Peyer's patch (tissue), 4 donors: ENCODE data around the gene LYZL6. TPM values are rescaled to one million over a fixed set of nuclear protein-coding genes. Genes with fewer than 3 reads are reported as not detected.
"Not testable (repeated sequence)": the region's sequence is repeated elsewhere in the genome, so short reads cannot be mapped to it uniquely, and the experiment has no call there.

ENCODE experiments used
- DNase-seq, 3 donors: peaks; one replicate each; pipeline ENCODE4 v3.0.0-alpha.2; 2017 to 2019
- H3K27ac ChIP-seq, 4 donors: fragments of 200-600 bp; sonication (generic); one replicate each; pipeline ENCODE4 v1.5.1; 2016 to 2019
- H3K27me3 ChIP-seq, 2 donors: fragments of 200-600 bp; sonication (generic); one replicate each; pipeline ENCODE4 v1.5.1; 2019
- H3K36me3 ChIP-seq, 3 donors: fragments of 200-600 bp; sonication (generic); one replicate each; pipeline ENCODE4 v1.5.1; 2016 to 2019
- H3K4me1 ChIP-seq, 4 donors: fragments of 200-600 bp; sonication (generic); one replicate each; pipeline ENCODE4 v1.5.1; 2016 to 2019
- H3K4me3 ChIP-seq, 4 donors: fragments of 200-600 bp; sonication (generic); 1 replicate in 3 of 4; 2 replicates in 1 of 4; pipeline ENCODE4 v1.5.1; 2016 to 2019; ENCODE audit warnings: mild to moderate bottlenecking in 1 of 4
- H3K9me3 ChIP-seq, 4 donors: fragments of 200-600 bp; sonication (generic); one replicate each; pipeline ENCODE4 v1.5.1; 2016 to 2019; ENCODE audit warnings: mild to moderate bottlenecking in 1 of 4
- CTCF ChIP-seq, 6 experiments: fragments of 450-650 bp in 4 of 6; fragments of 200-600 bp in 2 of 6; sonication (generic) in 1 of 6; IDR thresholded peaks; one replicate each; pipeline ENCODE4 v1.5.1; 2017 to 2019; ENCODE audit warnings: antibody characterized with exemption in 6 of 6, mild to moderate bottlenecking in 3 of 6, moderate library complexity in 1 of 6
- POLR2A ChIP-seq, 2 donors: fragments of 450-650 bp; IDR thresholded peaks; one replicate each; pipeline ENCODE4 v1.5.1; 2017; ENCODE audit warnings: antibody characterized with exemption in 2 of 2, mild to moderate bottlenecking in 2 of 2, moderate library complexity in 2 of 2
- total RNA-seq, 4 donors: library from RNA; depleted of rRNA; stranded (reverse); fragments of >200 nt; gene quantifications; one replicate each; pipeline ENCODE4 v1.1.0, GENCODE V29; 2016

Gene LYZL6
- total RNA-seq, 4 donors from 2014 or later: not detected

DNA sequence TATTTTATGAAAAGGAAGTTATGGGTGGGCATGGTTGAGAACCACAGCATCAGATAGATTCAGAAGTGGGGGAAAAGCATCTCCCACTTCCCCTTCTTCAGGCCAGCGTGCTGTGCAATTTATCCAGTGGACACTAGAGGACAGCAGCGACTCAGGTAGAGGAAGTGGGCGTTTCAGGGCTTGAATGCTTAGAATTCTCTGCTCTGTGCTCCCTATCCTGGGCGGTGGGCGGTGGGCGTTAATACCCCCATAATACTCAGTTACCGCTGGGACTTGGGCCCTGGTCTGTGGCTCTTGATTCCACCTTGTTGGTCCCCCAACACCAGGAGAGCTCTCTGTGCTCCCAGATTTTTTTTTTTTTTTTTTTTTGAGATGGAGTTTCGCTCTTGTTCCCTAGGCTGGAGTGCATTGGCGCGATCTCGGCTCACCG is 3.7 kb upstream of the LYZL6 start:
- no peaks in the 10 kb centered on the region for H3K36me3 ChIP-seq
- H3K27ac ChIP-seq: no peak overlapping the region
- DNase-seq: peak; percentile 45 to 82 (median 65)
- peak overlapping the region in 2 of 4 donors; percentile 25 to 40 for H3K4me3 ChIP-seq
- H3K27me3 ChIP-seq: no peaks in the 10 kb centered on the region
- H3K4me1 ChIP-seq: no peaks in the 10 kb centered on the region
- TF ChIP-seq POLR2A (IDR thresholded peaks at IDR 0.05): no peak
- TF ChIP-seq CTCF (IDR thresholded peaks at IDR 0.05): peak in 5 of 6 experiments; percentile 54 to 82 (median 76)
- no peaks in the 10 kb centered on the region for H3K9me3 ChIP-seq

- H3K4me1 ChIP-seq: no peaks in the 10 kb centered on the region
Measured at GRCh38 chr17:35944151-35944550, 638 bp upstream of the LYZL6 start.

GRCh38 chr17:35942588-35943186 is 826 bp downstream of the LYZL6 start:
- DNase-seq: no peak
- Histone ChIP-seq H3K36me3 (no peaks in the 10 kb centered on the region), H3K27me3 (no peaks in the 10 kb centered on the region), H3K9me3 (no peaks in the 10 kb centered on the region), H3K27ac (peak overlapping the region in 1 of 4 donors; percentile 12), H3K4me1 (no peaks in the 10 kb centered on the region), H3K4me3 (no peak overlapping the region)
- TF ChIP-seq CTCF (IDR thresholded peaks at IDR 0.05) (no peak), POLR2A (IDR thresholded peaks at IDR 0.05) (no peak)

More at GRCh38 chr17:35944151-35944550, 638 bp upstream of the LYZL6 start:
- no peak overlapping the region for H3K4me3 ChIP-seq
- no peaks in the 10 kb centered on the region for H3K27me3 ChIP-seq
- DNase-seq: no peak
- H3K36me3 ChIP-seq: no peaks in the 10 kb centered on the region
- TF ChIP-seq POLR2A (IDR thresholded peaks at IDR 0.05) (no peak), CTCF (IDR thresholded peaks at IDR 0.05) (no peak)
- no peaks in the 10 kb centered on the region for H3K9me3 ChIP-seq
- no peak overlapping the region for H3K27ac ChIP-seq

GRCh38 chr17:35938492-35938891 is 5.0 kb downstream of the LYZL6 start:
- not testable (repeated sequence) for H3K27ac ChIP-seq, H3K36me3 ChIP-seq, H3K4me1 ChIP-seq, H3K9me3 ChIP-seq, H3K27me3 ChIP-seq, DNase-seq, H3K4me3 ChIP-seq

GRCh38 chr17:35936063-35936462 is 7.5 kb downstream of the LYZL6 start:
- Histone ChIP-seq H3K4me1 (no peaks in the 10 kb centered on the region), H3K4me3 (no peak overlapping the region), H3K27me3 (no peaks in the 10 kb centered on the region), H3K36me3 (no peaks in the 10 kb centered on the region), H3K9me3 (no peaks in the 10 kb centered on the region), H3K27ac (no peak overlapping the region)
- DNase-seq: no peak
- no peak for TF ChIP-seq CTCF (IDR thresholded peaks at IDR 0.05)

- Histone ChIP-seq H3K9me3 (no peaks in the 10 kb centered on the region), H3K27me3 (no peaks in the 10 kb centered on the region), H3K27ac (no peak overlapping the region), H3K4me1 (peaks cover 3 to 7% (median 5%) of the 10 kb centered on the region in 4 donors), H3K36me3 (no peaks in the 10 kb centered on the region), H3K4me3 (no peak overlapping the region)
- DNase-seq: no peak
- TF ChIP-seq POLR2A (IDR thresholded peaks at IDR 0.05) (no peak), CTCF (IDR thresholded peaks at IDR 0.05) (no peak)
Measured at GRCh38 chr17:35934760-35935159, 8.8 kb downstream of the LYZL6 start.
